SK-N-SH (cell line): ENCODE data around the gene PLB1. TPM values are rescaled to one million over a fixed set of nuclear protein-coding genes. Genes with fewer than 3 reads are reported as not detected.

Experiments used
- CTCF ChIA-PET: fragments of 300-600, 350-600 bp; formaldehyde crosslinking; extraction: SDS; loops from one replicate; lab custom pipeline; 2021; lab: Yijun Ruan, JAX
- POLR2A ChIA-PET: fragments of 350-600 bp; sonication (Branson Sonifier 250); formaldehyde crosslinking; extraction: SDS; loops from one replicate; lab custom pipeline; 2020; ENCODE audit warnings: antibody characterized with exemption, inconsistent platforms; lab: Yijun Ruan, JAX
- DNase-seq: peaks from one replicate; pipeline ENCODE4 v3.0.0; 2012
- H2AFZ ChIP-seq: fragments of 200-600 bp; sonication (generic); 2 replicates; pipeline ENCODE4 v1.8.1; 2016; ENCODE audit warnings: antibody characterized with exemption, mild to moderate bottlenecking, low read depth
- H3F3A ChIP-seq: fragments of 200-600 bp; sonication (generic); replicated peaks from 2 replicates; pipeline ENCODE3; 2016; ENCODE audit warnings: antibody characterized with exemption, mild to moderate bottlenecking; ENCODE audit not compliant: insufficient read depth
- H3K27ac ChIP-seq, 2 experiments: fragments of 200-500 bp in 1 of 2; fragments of 200-600 bp in 1 of 2; sonication (Bioruptor generic) in 1 of 2; sonication (generic), shearing (Covaris generic) in 1 of 2; 2 replicates each; pipeline versions ENCODE4 v1.5.1 to v1.6.1; 2014 to 2016; ENCODE audit warnings: low read depth in 2 of 2, inconsistent platforms in 1 of 2, low read length in 1 of 2, mild to moderate bottlenecking in 1 of 2, mixed read lengths in 1 of 2
- H3K27me3 ChIP-seq: fragments of 200-600 bp; sonication (generic), shearing (Covaris generic); 2 replicates; pipeline ENCODE4 v1.6.1; 2016; ENCODE audit warnings: mixed run types; ENCODE audit not compliant: insufficient read depth
- H3K36me3 ChIP-seq, 2 experiments: fragments of 200-500 bp in 1 of 2; fragments of 200-600 bp in 1 of 2; sonication (Bioruptor generic) in 1 of 2; sonication (generic) in 1 of 2; replicated peaks in 1 of 2; 2 replicates each; pipeline versions ENCODE3 to v1.5.1; 2014 to 2016; ENCODE audit warnings: low read length in 1 of 2, mild to moderate bottlenecking in 1 of 2; ENCODE audit not compliant: insufficient read depth in 2 of 2, control insufficient read depth in 1 of 2
- H3K4me1 ChIP-seq, 2 experiments: fragments of 200-500 bp in 1 of 2; fragments of 200-600 bp in 1 of 2; sonication (Bioruptor generic) in 1 of 2; sonication (generic), shearing (Covaris generic) in 1 of 2; 2 replicates each; pipeline versions ENCODE4 v1.5.1 to v1.6.1; 2014 to 2016; ENCODE audit warnings: low read depth in 1 of 2, low read length in 1 of 2, mixed run types in 1 of 2; ENCODE audit not compliant: insufficient read depth in 2 of 2, control insufficient read depth in 1 of 2
- H3K4me2 ChIP-seq: fragments of 200-600 bp; sonication (generic), shearing (Covaris generic); 2 replicates; pipeline ENCODE4 v1.6.1; 2017; ENCODE audit warnings: mixed run types
- H3K4me3 ChIP-seq, 2 experiments: fragments of 200-500 bp in 1 of 2; fragments of 200-600 bp in 1 of 2; sonication (Bioruptor generic) in 1 of 2; sonication (generic), shearing (Covaris generic) in 1 of 2; 2 replicates each; pipeline versions ENCODE4 v1.5.1 to v1.8.1; 2014 to 2016; ENCODE audit warnings: low read depth in 2 of 2, inconsistent platforms in 1 of 2, low read length in 1 of 2, mild to moderate bottlenecking in 1 of 2, mixed read lengths in 1 of 2, moderate library complexity in 1 of 2
- H3K79me2 ChIP-seq: fragments of 200-600 bp; sonication (generic); 2 replicates; pipeline ENCODE4 v1.8.1; 2017; ENCODE audit warnings: mild to moderate bottlenecking; ENCODE audit not compliant: insufficient read depth
- H3K9ac ChIP-seq: fragments of 200-600 bp; sonication (generic); 2 replicates; pipeline ENCODE4 v1.6.1; 2017; ENCODE audit warnings: mixed run types
- H3K9me2 ChIP-seq: fragments of 200-600 bp; sonication (generic); 2 replicates; pipeline ENCODE4 v1.6.1; 2017; ENCODE audit warnings: mixed run types
- H3K9me3 ChIP-seq: fragments of 200-600 bp; sonication (generic); 2 replicates; pipeline ENCODE4 v1.6.1; 2017; ENCODE audit warnings: mixed run types, mild to moderate bottlenecking, moderate library complexity
- H4K20me1 ChIP-seq: fragments of 200-600 bp; sonication (generic); 2 replicates; pipeline ENCODE4 v1.6.1; 2017; ENCODE audit warnings: mild to moderate bottlenecking, mixed run types; ENCODE audit not compliant: insufficient read depth
- CHD2 ChIP-seq: fragments of 150-350 bp; IDR thresholded peaks from 2 replicates; pipeline ENCODE4 v1.6.1; 2018; ENCODE audit warnings: low read length; ENCODE audit not compliant: partially characterized antibody
- ELF1 ChIP-seq: IDR thresholded peaks from 2 replicates; pipeline ENCODE4 v1.4.0; 2012
- FOSL2 ChIP-seq: IDR thresholded peaks from 2 replicates; pipeline ENCODE4 v1.4.0; 2012; ENCODE audit warnings: low read depth, mild to moderate bottlenecking, moderate library complexity, borderline replicate concordance
- FOXM1 ChIP-seq: IDR thresholded peaks from 2 replicates; pipeline ENCODE4 v1.4.0; 2012; ENCODE audit warnings: low read depth, mild to moderate bottlenecking
- GABPA ChIP-seq: IDR thresholded peaks from 2 replicates; pipeline ENCODE4 v1.4.0; 2012; ENCODE audit warnings: low read depth, mild to moderate bottlenecking
- GATA2 ChIP-seq: sonication (generic); formaldehyde crosslinking; IDR thresholded peaks from 2 replicates; pipeline ENCODE4 v1.5.0; 2020; ENCODE audit warnings: mild to moderate bottlenecking, missing genetic modification reagents
- JUND ChIP-seq: IDR thresholded peaks from 2 replicates; pipeline ENCODE4 v1.4.0; 2012
- MXI1 ChIP-seq: IDR thresholded peaks from 2 replicates; pipeline ENCODE4 v1.6.1; 2012; ENCODE audit warnings: mild to moderate bottlenecking, low read depth, low read length, improper control_type of control experiment
- NFIC ChIP-seq: IDR thresholded peaks from 2 replicates; pipeline ENCODE4 v1.4.0; 2012; ENCODE audit warnings: borderline replicate concordance
- NRF1 ChIP-seq: IDR thresholded peaks from 2 replicates; pipeline ENCODE4 v1.6.1; 2012; ENCODE audit warnings: low read depth, mild to moderate bottlenecking, low read length
- PBX3 ChIP-seq: IDR thresholded peaks from 2 replicates; pipeline ENCODE4; 2012
- POLR2AphosphoS5 ChIP-seq: IDR thresholded peaks from 2 replicates; pipeline ENCODE4 v1.6.1; 2012; ENCODE audit warnings: low read depth, low read length
- RAD21 ChIP-seq: IDR thresholded peaks from 2 replicates; pipeline ENCODE4 v1.6.1; 2012; ENCODE audit warnings: mild to moderate bottlenecking, low read length
- RCOR1 ChIP-seq: fragments of 150-350 bp; IDR thresholded peaks from 2 replicates; pipeline ENCODE4 v1.6.1; 2017; ENCODE audit warnings: antibody characterized with exemption, low read length
- TAF1 ChIP-seq: IDR thresholded peaks from 2 replicates; pipeline ENCODE4 v1.6.1; 2012; ENCODE audit warnings: low read depth, mild to moderate bottlenecking, low read length, moderate library complexity, borderline replicate concordance
- USF1 ChIP-seq: IDR thresholded peaks from 2 replicates; pipeline ENCODE4 v1.4.0; 2012; ENCODE audit warnings: low read depth, borderline replicate concordance
- USF2 ChIP-seq: fragments of 150-350 bp; IDR thresholded peaks from 2 replicates; pipeline ENCODE4 v1.6.1; 2017; ENCODE audit warnings: antibody characterized with exemption, low read length, low read depth, borderline replicate concordance
- whole genome bisulfite sequencing: methylation state at CpG from one replicate; pipeline ENCODE4 v1.1.6; 2017; ENCODE audit warnings: low lambda C conversion rate; 5-methylcytosine and 5-hydroxymethylcytosine counted together
- polyA plus RNA-seq, 3 experiments: library from polyadenylated mRNA; depleted of rRNA; stranded (reverse); fragments of >200 nt; gene quantifications; 2 replicates each; pipeline ENCODE4 v1.2.3, GENCODE V29; 2012

PLB1 gene
- polyA plus RNA-seq, 1 of the 3 experiments (the other 2 are of a cell fraction), result 0.10 TPM

GRCh38 chr2:28676152-28676835, 180.4 kb downstream of the PLB1 start (continued):
- TF ChIP-seq USF1 (no peak), ELF1 (no peak), GABPA (no peak), NRF1 (no peak), FOXM1 (no peak), MXI1 (no peak), RCOR1 (no peak)

GRCh38 chr2:28678175-28678855, 182.5 kb downstream of the PLB1 start:
- H3K27me3 ChIP-seq, result no peaks in the 10 kb centered on the region
- H3K4me2 ChIP-seq, result no peak overlapping the region
- H2AFZ ChIP-seq, result no peak overlapping the region
- no peak overlapping the region for H3K9ac ChIP-seq
- H3K79me2 ChIP-seq, result no peaks in the 10 kb centered on the region
- TF ChIP-seq ELF1 (no peak), TAF1 (no peak), POLR2AphosphoS5 (no peak), GABPA (no peak), GATA2 (CRISPR knock-in tag) (no peak), RAD21 (no peak), JUND (no peak), PBX3 (no peak)
- TF ChIP-seq, all 33 proteins: peak for 0
- Histone ChIP-seq H3F3A (peaks cover 4% of the 10 kb centered on the region), H4K20me1 (no peaks in the 10 kb centered on the region), H3K4me3 (no peak overlapping the region), H3K4me1 (peaks cover 3 to 12% of the 10 kb centered on the region in 2 experiments; a peak in 2 of 4 replicates), H3K9me3 (no peaks in the 10 kb centered on the region), H3K27ac (no peak overlapping the region), H3K9me2 (no peaks in the 10 kb centered on the region), H3K36me3 (no peaks in the 10 kb centered on the region)
- ChIA-PET CTCF (interaction anchor here (1.0 to 1.4 kb wide), 2 partner anchors 8 to 84 kb away, joined by 4 to 5 read pairs; no protein-coding TSS in a partner anchor), POLR2A (no interaction called here)
- WGBS, result 94% methylated on average over 11 of the region's 11 CpGs
- no peak for DNase-seq

- CTCF ChIA-PET, result no interaction called here
- Histone ChIP-seq H3K9ac (no peak overlapping the region), H3K36me3 (no peaks in the 10 kb centered on the region), H3K9me3 (no peaks in the 10 kb centered on the region), H3K27ac (no peak overlapping the region), H3K9me2 (no peaks in the 10 kb centered on the region), H3F3A (peaks cover 4% of the 10 kb centered on the region), H3K4me2 (no peak overlapping the region), H3K4me1 (peaks cover 3 to 17% of the 10 kb centered on the region in 2 experiments; a peak in 2 of 4 replicates), H4K20me1 (no peaks in the 10 kb centered on the region), H2AFZ (no peak overlapping the region), H3K4me3 (no peak overlapping the region), H3K79me2 (no peaks in the 10 kb centered on the region), H3K27me3 (no peaks in the 10 kb centered on the region)
- POLR2A ChIA-PET, result no interaction called here
- 95% methylated on average over 1 of the region's 1 CpG for WGBS
- no peak for DNase-seq
- TF ChIP-seq FOXM1 (no peak), FOSL2 (no peak), RCOR1 (no peak), MXI1 (no peak), USF1 (no peak), NFIC (no peak), USF2 (no peak), CHD2 (no peak), JUND (no peak), TAF1 (no peak)
These were observed 183.1 kb downstream of the PLB1 start for GRCh38 chr2:28678944-28679343.
